ENCODE results near the gene ARHGEF10L.

DNA sequence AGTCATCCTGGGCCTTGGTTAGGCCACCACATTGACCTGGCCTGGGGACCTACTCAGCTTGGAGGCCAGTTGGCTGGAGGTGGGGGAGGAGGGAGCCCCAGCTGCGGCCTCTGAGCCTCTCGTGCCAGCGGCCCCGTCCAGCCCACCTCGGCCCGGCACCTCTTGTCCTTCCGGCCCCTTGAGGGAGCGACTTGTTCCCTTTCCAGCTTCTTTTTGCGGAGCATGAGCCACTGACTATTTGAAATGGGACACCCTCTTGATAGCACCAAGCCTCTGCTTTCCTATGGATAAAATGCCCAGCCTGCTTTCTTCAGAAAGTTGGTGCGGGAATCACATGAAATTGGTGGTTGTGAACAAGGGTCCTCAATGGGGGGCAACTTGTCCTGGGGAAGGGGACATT lies 24.7 kb upstream of the ARHGEF10L start:
- TF ChIP-seq, protein P1, sequence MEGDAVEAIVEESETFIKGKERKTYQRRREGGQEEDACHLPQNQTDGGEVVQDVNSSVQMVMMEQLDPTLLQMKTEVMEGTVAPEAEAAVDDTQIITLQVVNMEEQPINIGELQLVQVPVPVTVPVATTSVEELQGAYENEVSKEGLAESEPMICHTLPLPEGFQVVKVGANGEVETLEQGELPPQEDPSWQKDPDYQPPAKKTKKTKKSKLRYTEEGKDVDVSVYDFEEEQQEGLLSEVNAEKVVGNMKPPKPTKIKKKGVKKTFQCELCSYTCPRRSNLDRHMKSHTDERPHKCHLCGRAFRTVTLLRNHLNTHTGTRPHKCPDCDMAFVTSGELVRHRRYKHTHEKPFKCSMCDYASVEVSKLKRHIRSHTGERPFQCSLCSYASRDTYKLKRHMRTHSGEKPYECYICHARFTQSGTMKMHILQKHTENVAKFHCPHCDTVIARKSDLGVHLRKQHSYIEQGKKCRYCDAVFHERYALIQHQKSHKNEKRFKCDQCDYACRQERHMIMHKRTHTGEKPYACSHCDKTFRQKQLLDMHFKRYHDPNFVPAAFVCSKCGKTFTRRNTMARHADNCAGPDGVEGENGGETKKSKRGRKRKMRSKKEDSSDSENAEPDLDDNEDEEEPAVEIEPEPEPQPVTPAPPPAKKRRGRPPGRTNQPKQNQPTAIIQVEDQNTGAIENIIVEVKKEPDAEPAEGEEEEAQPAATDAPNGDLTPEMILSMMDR (conservative IDR thresholded peaks at IDR 0.05; ENCODE audit: low read depth, low read length): no peak
- no peak for TF ChIP-seq EZH2 (IDR thresholded peaks at IDR 0.05; ENCODE audit: low read length, unreplicated experiment)

All from PC-3 (cell line).